Thoracic aorta (tissue), 2 donors: ENCODE results near the gene ZNF267. TPM values are rescaled to one million over a fixed set of nuclear protein-coding genes. Genes with fewer than 3 reads are reported as not detected.
A peak's percentile ranks its signal among the peaks of the same experiment; 100 is the strongest.

ENCODE experiments used
- ATAC-seq: fragments of 150-250 bp; one replicate; pipeline ENCODE4 v1.8.0; 2017; ENCODE audit warnings: low read depth; ENCODE audit not compliant: insufficient number of reproducible peaks, low FRiP score
- DNase-seq: peaks from one replicate; pipeline ENCODE4 v3.0.0-alpha.2; 2020; ENCODE audit warnings: low spot score
- H3K27ac ChIP-seq, 2 donors: fragments of 200-600 bp; sonication (generic); 1 replicate in 1 of 2; 2 replicates in 1 of 2; pipeline ENCODE4 v1.5.1; 2016; ENCODE audit warnings: mild to moderate bottlenecking in 2 of 2, moderate library complexity in 2 of 2
- H3K27me3 ChIP-seq: fragments of 200-600 bp; sonication (generic); replicated peaks from 2 replicates; pipeline ENCODE4 v1.6.0; 2016; ENCODE audit warnings: mild to moderate bottlenecking; ENCODE audit not compliant: insufficient read depth
- H3K36me3 ChIP-seq: fragments of 200-600 bp; sonication (generic); one replicate; pipeline ENCODE4 v1.5.1; 2016
- H3K4me1 ChIP-seq, 2 donors: fragments of 200-600 bp; sonication (generic); 1 replicate in 1 of 2; 2 replicates in 1 of 2; pipeline versions ENCODE4 v1.5.1 to v1.6.0; 2016; ENCODE audit warnings: low read depth in 2 of 2, mild to moderate bottlenecking in 1 of 2; ENCODE audit not compliant: control insufficient read depth in 1 of 2
- H3K4me3 ChIP-seq: fragments of 200-600 bp; sonication (generic); 2 replicates; pipeline ENCODE4 v1.5.1; 2016; ENCODE audit warnings: mild to moderate bottlenecking
- H3K9me3 ChIP-seq: fragments of 200-600 bp; sonication (generic); 2 replicates; pipeline ENCODE4 v1.5.1; 2016
- total RNA-seq, 2 donors: library from RNA; depleted of rRNA; stranded (reverse); fragments of >200 nt; gene quantifications; one replicate each; pipeline versions ENCODE4 v1.1.0 to v1.2.3, GENCODE V29; 2016
- TF ChIP-seq, protein P1 (sequence below): fragments of 200-600 bp; sonication (generic); IDR thresholded peaks from one replicate; pipeline ENCODE4 v1.5.1; 2019; ENCODE audit warnings: antibody characterized with exemption

Gene ZNF267
- total RNA-seq, 2 donors from 2014 or later, result 5.6 to 16.0 TPM

- no peak for ATAC-seq
- H3K4me3 ChIP-seq, result no peak overlapping the region
- H3K9me3 ChIP-seq, result no peaks in the 10 kb centered on the region
- H3K4me1 ChIP-seq, result peaks cover 4 to 7% of the 10 kb centered on the region in 2 donors
- no peak for DNase-seq
- no peaks in the 10 kb centered on the region for H3K27me3 ChIP-seq
- H3K36me3 ChIP-seq, result no peaks in the 10 kb centered on the region
- H3K27ac ChIP-seq, result no peak overlapping the region
- TF ChIP-seq, protein P1, sequence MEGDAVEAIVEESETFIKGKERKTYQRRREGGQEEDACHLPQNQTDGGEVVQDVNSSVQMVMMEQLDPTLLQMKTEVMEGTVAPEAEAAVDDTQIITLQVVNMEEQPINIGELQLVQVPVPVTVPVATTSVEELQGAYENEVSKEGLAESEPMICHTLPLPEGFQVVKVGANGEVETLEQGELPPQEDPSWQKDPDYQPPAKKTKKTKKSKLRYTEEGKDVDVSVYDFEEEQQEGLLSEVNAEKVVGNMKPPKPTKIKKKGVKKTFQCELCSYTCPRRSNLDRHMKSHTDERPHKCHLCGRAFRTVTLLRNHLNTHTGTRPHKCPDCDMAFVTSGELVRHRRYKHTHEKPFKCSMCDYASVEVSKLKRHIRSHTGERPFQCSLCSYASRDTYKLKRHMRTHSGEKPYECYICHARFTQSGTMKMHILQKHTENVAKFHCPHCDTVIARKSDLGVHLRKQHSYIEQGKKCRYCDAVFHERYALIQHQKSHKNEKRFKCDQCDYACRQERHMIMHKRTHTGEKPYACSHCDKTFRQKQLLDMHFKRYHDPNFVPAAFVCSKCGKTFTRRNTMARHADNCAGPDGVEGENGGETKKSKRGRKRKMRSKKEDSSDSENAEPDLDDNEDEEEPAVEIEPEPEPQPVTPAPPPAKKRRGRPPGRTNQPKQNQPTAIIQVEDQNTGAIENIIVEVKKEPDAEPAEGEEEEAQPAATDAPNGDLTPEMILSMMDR, result no peak
Observed at GRCh38 chr16:31869511-31870201, 4.0 kb upstream of the ZNF267 start.

DNA sequence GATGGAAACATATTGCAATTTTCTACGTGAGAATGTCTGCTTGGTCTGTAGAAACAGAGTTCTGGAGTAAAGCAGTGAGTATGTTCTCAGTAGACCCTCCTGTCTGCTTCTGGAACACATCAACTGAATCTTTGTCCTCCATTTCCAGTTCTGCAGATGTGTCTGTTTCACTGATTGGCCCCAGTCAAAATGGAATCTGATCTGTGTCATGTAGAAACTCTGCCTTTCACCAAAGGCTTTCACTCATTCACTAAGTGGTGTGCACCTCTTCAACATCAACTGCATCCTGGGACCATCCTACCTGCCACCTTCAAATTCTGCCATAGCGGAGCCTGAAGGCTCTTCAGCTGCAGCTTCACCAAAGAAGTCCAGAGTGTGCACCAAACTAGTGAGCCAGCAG lies 2.8 kb upstream of the ZNF267 start:
- Histone ChIP-seq H3K27me3 (no peaks in the 10 kb centered on the region), H3K9me3 (no peaks in the 10 kb centered on the region), H3K36me3 (no peaks in the 10 kb centered on the region), H3K4me3 (no peak overlapping the region), H3K4me1 (peaks cover 15 to 18% of the 10 kb centered on the region in 2 donors), H3K27ac (no peak overlapping the region)
- ATAC-seq (no peak), DNase-seq (no peak)
- TF ChIP-seq, protein P1, result no peak

DNA sequence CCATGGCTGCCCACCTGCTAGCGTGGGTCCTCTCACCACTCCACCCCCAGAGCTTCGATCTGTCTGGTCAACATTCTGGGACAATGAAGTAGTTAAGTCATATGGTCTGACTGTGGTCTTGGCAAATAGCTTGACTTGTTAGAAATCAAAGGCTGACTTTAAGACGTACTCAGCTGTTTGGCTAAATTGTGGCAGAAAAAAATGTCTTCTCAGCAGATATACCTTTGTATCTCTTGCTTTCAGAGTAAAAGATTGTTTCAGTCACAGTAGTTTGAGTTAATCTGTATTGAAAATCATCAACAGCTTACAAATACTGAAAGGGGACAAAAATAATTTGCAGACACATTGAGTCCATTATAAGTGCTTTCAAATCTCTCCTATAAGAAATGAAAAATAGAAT lies 2.1 kb upstream of the ZNF267 start:
- no peaks in the 10 kb centered on the region for H3K9me3 ChIP-seq
- ATAC-seq (no peak), DNase-seq (no peak)
- no peaks in the 10 kb centered on the region for H3K36me3 ChIP-seq
- TF ChIP-seq, protein P1, result no peak
- H3K4me1 ChIP-seq, result peaks cover 15 to 24% of the 10 kb centered on the region in 2 donors
- H3K27ac ChIP-seq, result no peak overlapping the region
- H3K4me3 ChIP-seq, result no peak overlapping the region
- no peaks in the 10 kb centered on the region for H3K27me3 ChIP-seq

GRCh38 chr16:31872201-31872600 lies 1.4 kb upstream of the ZNF267 start:
- DNase-seq, result no peak
- H3K4me3 ChIP-seq, result no peak overlapping the region
- no peaks in the 10 kb centered on the region for H3K36me3 ChIP-seq
- peaks cover 21 to 30% of the 10 kb centered on the region in 2 donors for H3K4me1 ChIP-seq
- no peak for ATAC-seq
- no peak overlapping the region for H3K27ac ChIP-seq
- H3K27me3 ChIP-seq, result no peaks in the 10 kb centered on the region
- no peaks in the 10 kb centered on the region for H3K9me3 ChIP-seq
- TF ChIP-seq, protein P1, result no peak

DNA sequence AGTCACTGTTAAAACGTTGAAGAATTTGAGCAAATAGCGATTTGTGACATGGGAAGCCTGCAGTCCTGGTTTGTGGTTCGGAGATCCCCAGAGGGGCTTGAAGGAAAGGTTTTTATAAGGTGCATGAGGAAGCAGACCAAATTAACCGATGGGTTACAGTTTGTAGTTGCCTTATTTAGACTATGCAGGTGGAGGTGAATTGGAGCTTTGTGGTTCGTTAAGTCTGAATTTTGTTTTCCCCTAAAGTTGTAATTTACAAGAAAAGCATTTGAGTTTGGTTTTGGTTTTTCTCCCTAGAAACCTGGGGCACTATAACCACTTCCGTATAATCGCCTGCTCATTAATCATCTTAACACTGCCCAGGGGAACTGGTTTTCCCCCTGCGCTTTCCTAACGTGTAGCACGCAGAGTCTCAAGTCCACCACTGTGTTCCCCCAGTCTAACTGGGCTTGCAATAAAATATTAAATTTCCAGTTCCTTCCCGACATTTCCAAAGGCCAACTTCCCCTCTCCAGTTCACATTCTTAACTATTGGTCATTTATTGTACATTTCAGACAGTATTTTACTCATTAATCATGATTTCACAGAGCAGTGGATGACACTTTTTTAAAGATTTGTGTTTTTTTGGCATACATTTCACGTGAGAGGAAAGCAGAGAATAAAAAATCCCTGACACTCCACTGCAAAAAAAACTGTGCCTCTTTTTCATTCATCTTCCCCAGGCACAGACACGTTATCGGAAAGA lies 932 bp downstream of the ZNF267 start:
- H3K4me1 ChIP-seq, result peaks cover 28 to 44% of the 10 kb centered on the region in 2 donors

More for the DNA sequence above, 932 bp downstream of the ZNF267 start:
- Histone ChIP-seq H3K27me3 (no peaks in the 10 kb centered on the region), H3K9me3 (no peaks in the 10 kb centered on the region), H3K36me3 (no peaks in the 10 kb centered on the region), H3K4me3 (peak overlapping the region; percentile 97), H3K27ac (peak overlapping the region; percentile 87 to 91)
- TF ChIP-seq, protein P1, result no peak
- DNase-seq, result no peak
- no peak for ATAC-seq
